Esophagus muscularis mucosa (tissue), 4 donors: Measurements from ENCODE around the gene GP1BB. TPM values are rescaled to one million over a fixed set of nuclear protein-coding genes. Genes with fewer than 3 reads are reported as not detected.

Source experiments
- DNase-seq: peaks from one replicate; pipeline ENCODE4 v3.0.0-alpha.2; 2017; ENCODE audit errors: extremely low spot score
- H3K27ac ChIP-seq, 4 donors: fragments of 200-600 bp; sonication (generic); replicated peaks in 1 of 4; 1 replicate in 3 of 4; 2 replicates in 1 of 4; pipeline ENCODE4 v1.5.1; 2016 to 2019; ENCODE audit warnings: mild to moderate bottlenecking in 1 of 4
- H3K27me3 ChIP-seq, 4 donors: fragments of 200-600 bp; sonication (generic); one replicate each; pipeline versions ENCODE4 v1.5.1 to v1.6.0; 2016 to 2019
- H3K36me3 ChIP-seq, 4 donors: fragments of 200-600 bp; sonication (generic); one replicate each; pipeline ENCODE4 v1.5.1; 2016 to 2019
- H3K4me1 ChIP-seq, 4 donors: fragments of 200-600 bp; sonication (generic); one replicate each; pipeline ENCODE4 v1.5.1; 2016 to 2019
- H3K4me3 ChIP-seq, 4 donors: fragments of 200-600 bp; sonication (generic); 1 replicate in 2 of 4; 2 replicates in 2 of 4; pipeline ENCODE4 v1.5.1; 2016 to 2019; ENCODE audit warnings: mild to moderate bottlenecking in 4 of 4, moderate library complexity in 1 of 4
- H3K9me3 ChIP-seq, 4 donors: fragments of 200-600 bp; sonication (generic); 1 replicate in 3 of 4; 2 replicates in 1 of 4; pipeline ENCODE4 v1.5.1; 2016 to 2019
- CTCF ChIP-seq, 3 experiments: fragments of 200-600 bp in 2 of 3; fragments of 450-650 bp in 1 of 3; sonication (generic) in 2 of 3; IDR thresholded peaks; one replicate each; pipeline ENCODE4 v1.5.1; 2017 to 2019; ENCODE audit warnings: antibody characterized with exemption in 3 of 3, mild to moderate bottlenecking in 2 of 3, moderate library complexity in 1 of 3
- EP300 ChIP-seq: sonication (generic); formaldehyde crosslinking; IDR thresholded peaks from one replicate; pipeline ENCODE4 v1.6.1; 2017; ENCODE audit warnings: antibody characterized with exemption
- POLR2A ChIP-seq: fragments of 450-650 bp; IDR thresholded peaks from one replicate; pipeline ENCODE4 v1.6.1; 2017; ENCODE audit warnings: antibody characterized with exemption, moderate library complexity, mild to moderate bottlenecking, low read depth
- POLR2AphosphoS5 ChIP-seq, 2 donors: sonication (generic); formaldehyde crosslinking; IDR thresholded peaks; one replicate each; pipeline ENCODE4 v1.6.1; 2017; ENCODE audit warnings: antibody characterized with exemption in 2 of 2
- WGBS: methylation state at CpG from one replicate; pipeline ENCODE4 v1.1.5; 2018; 5-methylcytosine and 5-hydroxymethylcytosine counted together
- intact Hi-C: fragments of 100-400 bp; cut with DNase I; formaldehyde crosslinking; loops from one replicate; pipeline ENCODE4 v1.15.1; 2023
- total RNA-seq, 4 donors: library from RNA; depleted of rRNA; stranded (reverse); fragments of >200 nt; gene quantifications; one replicate each; pipeline versions ENCODE4 v1.1.0 to v1.2.1, GENCODE V29; 2016

The GP1BB gene
- total RNA-seq, 4 donors from 2014 or later = 1.7 to 16.7 (median 5.7) TPM

DNA sequence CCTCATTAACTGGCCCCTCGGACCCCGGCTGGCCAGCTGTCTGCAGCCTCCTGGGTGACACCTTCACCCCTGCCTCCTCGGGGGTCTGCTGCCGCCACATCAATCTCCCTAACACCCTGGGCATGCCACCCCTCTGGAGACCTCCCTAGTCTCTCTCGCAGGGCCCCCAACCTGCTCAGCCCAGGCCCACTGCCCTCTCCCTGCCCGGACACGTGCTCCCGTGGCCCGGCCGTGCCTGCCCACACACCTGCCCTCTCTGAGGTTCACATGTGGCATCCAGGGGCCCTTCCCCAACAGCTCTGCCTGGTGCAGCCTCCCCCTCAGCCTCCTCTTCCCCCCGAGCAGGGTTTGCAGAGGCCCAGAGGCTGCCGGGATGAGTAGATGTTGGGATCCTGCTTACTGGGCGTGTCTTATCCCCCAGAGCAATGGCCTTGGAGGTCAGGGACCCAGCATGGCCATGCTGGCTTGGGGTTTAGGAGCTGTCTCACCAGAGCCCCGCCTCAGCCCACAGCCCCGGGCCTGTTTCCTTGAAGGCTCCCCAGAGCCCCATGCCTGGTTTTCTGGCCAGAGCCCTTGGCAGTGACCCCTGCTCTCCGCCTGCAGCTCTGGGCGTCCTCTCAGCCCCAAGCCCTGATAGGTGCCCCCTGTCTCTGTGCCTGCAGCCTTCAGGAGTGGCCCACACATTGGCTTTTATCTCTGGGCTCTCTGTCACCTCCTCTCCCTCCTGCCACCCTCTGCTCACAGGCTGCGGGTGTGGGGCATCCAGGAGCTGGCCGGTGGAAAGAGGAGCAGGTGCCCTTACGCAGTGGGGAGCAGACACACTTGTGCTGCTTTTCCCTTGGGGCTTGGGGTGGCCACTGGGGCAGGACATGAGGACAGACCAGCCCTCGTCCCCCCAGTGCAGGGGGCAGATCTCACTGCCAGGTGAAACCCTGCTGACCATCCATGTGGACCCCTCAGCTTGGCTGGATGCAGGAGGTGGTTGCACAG lies 34.7 kb upstream of the GP1BB start:
- intact Hi-C loops = no loop called here
- TF ChIP-seq POLR2AphosphoS5 (IDR thresholded peaks at IDR 0.05) = no peak
- no peak for TF ChIP-seq POLR2A
- TF ChIP-seq EP300 = no peak
- no peak for TF ChIP-seq CTCF (IDR thresholded peaks at IDR 0.05)
- peaks cover 0 to 16% (median 0%) of the 10 kb centered on the region in 4 donors for H3K27me3 ChIP-seq
- no peak for DNase-seq
- no peak overlapping the region for H3K4me3 ChIP-seq
- 69% methylated on average over 16 of the region's 21 CpGs for WGBS
- no peak overlapping the region for H3K27ac ChIP-seq
- H3K4me1 ChIP-seq = peaks cover 0 to 14% (median 13%) of the 10 kb centered on the region in 4 donors
- H3K36me3 ChIP-seq = no peaks in the 10 kb centered on the region
- H3K9me3 ChIP-seq = no peaks in the 10 kb centered on the region

- H3K27ac ChIP-seq = no peak overlapping the region
- 82% methylated on average over 8 of the region's 15 CpGs for WGBS
- TF ChIP-seq POLR2A (no peak), CTCF (IDR thresholded peaks at IDR 0.05) (no peak), POLR2AphosphoS5 (IDR thresholded peaks at IDR 0.05) (no peak), EP300 (no peak)
- H3K9me3 ChIP-seq = no peaks in the 10 kb centered on the region
- intact Hi-C loops = no loop called here
- DNase-seq = no peak
- H3K4me1 ChIP-seq = peaks cover 0 to 14% (median 13%) of the 10 kb centered on the region in 4 donors
- H3K36me3 ChIP-seq = no peaks in the 10 kb centered on the region
- peaks cover 0 to 16% (median 0%) of the 10 kb centered on the region in 4 donors for H3K27me3 ChIP-seq
- no peak overlapping the region for H3K4me3 ChIP-seq
These were observed 33.9 kb upstream of the GP1BB start for GRCh38 chr22:19689408-19689807.

DNA sequence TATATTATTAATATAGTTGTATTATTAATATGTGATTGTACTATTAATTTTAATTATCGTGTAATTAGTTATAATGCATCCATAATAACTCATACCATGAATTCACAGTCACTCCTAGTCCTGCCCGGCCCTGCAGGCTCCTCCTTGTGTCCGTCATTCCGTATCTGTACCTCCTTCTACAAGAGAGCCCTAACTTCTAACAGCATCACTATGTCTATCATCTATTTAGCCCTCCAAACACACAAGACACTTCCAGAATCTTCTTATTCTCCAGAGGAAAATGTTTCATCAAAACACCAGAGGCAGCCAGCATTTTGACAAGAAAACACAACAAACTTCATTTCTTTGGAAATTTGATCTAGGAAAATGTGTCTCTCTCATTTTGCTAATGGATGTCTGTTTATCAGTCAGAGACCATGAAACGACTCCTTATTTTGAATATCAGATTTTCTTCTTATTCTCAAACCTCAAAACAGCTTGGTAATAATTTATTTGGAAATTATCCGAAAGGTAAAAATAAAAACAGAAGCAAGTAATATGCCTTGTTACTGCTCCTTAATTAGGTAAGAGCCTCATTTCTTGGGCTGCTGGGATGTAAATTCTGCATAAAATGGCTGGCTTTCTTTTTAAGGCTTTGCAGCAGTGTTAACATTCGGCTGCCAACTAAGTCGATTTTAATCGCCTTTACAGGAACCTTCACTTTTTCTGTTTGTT lies 32.2 kb upstream of the GP1BB start:
- WGBS = 58% methylated on average over 9 of the region's 9 CpGs
- Histone ChIP-seq H3K4me3 (peak overlapping the region; percentile 16 to 43 (median 30)), H3K27ac (peak overlapping the region in 2 of 4 donors; percentile 39 to 44), H3K36me3 (no peaks in the 10 kb centered on the region), H3K4me1 (peaks cover 0 to 14% (median 13%) of the 10 kb centered on the region in 4 donors), H3K27me3 (peaks cover 0 to 16% (median 0%) of the 10 kb centered on the region in 4 donors), H3K9me3 (no peaks in the 10 kb centered on the region)
- intact Hi-C loops = no loop called here
- no peak for DNase-seq
- no peak for TF ChIP-seq POLR2A
- TF ChIP-seq POLR2AphosphoS5 (IDR thresholded peaks at IDR 0.05) = no peak
- no peak for TF ChIP-seq EP300
- no peak for TF ChIP-seq CTCF (IDR thresholded peaks at IDR 0.05)

DNA sequence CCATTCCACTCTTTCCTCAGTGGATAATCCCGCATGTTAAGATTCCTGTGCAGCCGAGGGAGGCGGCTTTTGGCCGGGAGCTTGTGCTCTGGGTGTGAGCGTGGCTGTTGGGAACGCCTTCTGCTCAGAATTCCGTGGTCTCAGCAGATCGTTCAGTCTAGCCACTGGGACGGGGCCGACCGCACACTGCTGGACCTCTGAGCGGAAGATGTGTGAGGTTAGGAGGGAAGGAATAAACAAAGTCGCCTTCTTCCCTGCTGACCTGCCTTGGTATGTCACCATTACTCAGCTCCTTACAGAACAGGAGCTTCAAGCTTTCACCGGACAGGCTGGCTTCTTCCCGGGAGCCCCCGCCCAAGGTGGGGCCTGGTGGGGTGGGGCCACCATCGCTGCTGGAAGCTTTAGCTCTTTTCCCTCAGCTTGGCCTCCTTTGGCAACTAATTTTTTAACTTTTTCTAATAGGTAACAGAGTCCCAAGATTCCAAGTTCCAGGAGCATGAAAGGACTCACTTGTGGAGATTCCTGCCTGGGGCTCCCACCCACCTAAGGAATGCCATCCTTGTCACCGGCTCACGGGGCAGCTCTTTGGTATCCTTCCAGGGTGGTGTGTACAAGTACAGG lies 31.5 kb upstream of the GP1BB start:
- intact Hi-C loops = no loop called here
- H3K27me3 ChIP-seq = peaks cover 0 to 20% (median 0%) of the 10 kb centered on the region in 4 donors
- TF ChIP-seq CTCF (IDR thresholded peaks at IDR 0.05) (no peak), POLR2A (no peak), POLR2AphosphoS5 (IDR thresholded peaks at IDR 0.05) (peak in 1 of 2 donors; percentile 29), EP300 (no peak)
- 28% methylated on average over 19 of the region's 19 CpGs for WGBS
- DNase-seq = no peak
- H3K9me3 ChIP-seq = no peaks in the 10 kb centered on the region
- peak overlapping the region in 2 of 4 donors; percentile 39 to 44 for H3K27ac ChIP-seq
- H3K4me1 ChIP-seq = peaks cover 0 to 14% (median 13%) of the 10 kb centered on the region in 4 donors
- H3K4me3 ChIP-seq = peak overlapping the region; percentile 16 to 43 (median 30)
- no peaks in the 10 kb centered on the region for H3K36me3 ChIP-seq
